Stomach (tissue), 9 donors: ENCODE results near the gene MPP3. TPM values are rescaled to one million over a fixed set of nuclear protein-coding genes. Genes with fewer than 3 reads are reported as not detected.

Experiments used
- DNase-seq, 2 donors: peaks; one replicate each; pipeline versions ENCODE4 v3.0.0 to v3.0.0-alpha.2; 2013 to 2019
- H3K27ac ChIP-seq, 5 donors: fragments of 200-600 bp in 4 of 5; sonication (generic) in 4 of 5; one replicate each; pipeline ENCODE4 v1.5.1; 2013 to 2019; ENCODE audit warnings: mild to moderate bottlenecking in 1 of 5, moderate library complexity in 1 of 5
- H3K27me3 ChIP-seq, 3 donors: fragments of 200-600 bp; sonication (generic); one replicate each; pipeline ENCODE4 v1.5.1; 2017 to 2019; ENCODE audit warnings: mixed run types in 1 of 3
- H3K36me3 ChIP-seq, 4 donors: fragments of 200-600 bp; sonication (generic); 1 replicate in 3 of 4; 2 replicates in 1 of 4; pipeline ENCODE4 v1.5.1; 2016 to 2019
- H3K4me1 ChIP-seq, 4 donors: fragments of 200-600 bp; sonication (generic); one replicate each; pipeline ENCODE4 v1.5.1; 2016 to 2019
- H3K4me3 ChIP-seq, 4 donors: fragments of 200-600 bp; sonication (generic) in 3 of 4; one replicate each; pipeline ENCODE4 v1.5.1; 2016 to 2019; ENCODE audit warnings: mild to moderate bottlenecking in 1 of 4
- H3K9me3 ChIP-seq, 4 donors: fragments of 200-600 bp; sonication (generic); one replicate each; pipeline ENCODE4 v1.5.1; 2016 to 2019
- CTCF ChIP-seq, 7 experiments: fragments of 450-650 bp in 4 of 7; fragments of 200-600 bp in 3 of 7; sonication (generic) in 3 of 7; IDR thresholded peaks; one replicate each; pipeline ENCODE4 v1.5.1; 2016 to 2019; ENCODE audit warnings: antibody characterized with exemption in 7 of 7, control low read depth in 2 of 7, mild to moderate bottlenecking in 1 of 7
- EP300 ChIP-seq: sonication (generic); formaldehyde crosslinking; IDR thresholded peaks from one replicate; pipeline ENCODE4 v1.6.1; 2017; ENCODE audit warnings: antibody characterized with exemption
- POLR2A ChIP-seq, 4 donors: fragments of 450-650 bp; IDR thresholded peaks; one replicate each; pipeline ENCODE4 v1.6.1; 2016; ENCODE audit warnings: antibody characterized with exemption in 4 of 4, control low read depth in 2 of 4, mild to moderate bottlenecking in 1 of 4, moderate library complexity in 1 of 4
- POLR2AphosphoS5 ChIP-seq, 3 donors: sonication (generic); formaldehyde crosslinking; IDR thresholded peaks; one replicate each; pipeline ENCODE4 v1.6.1; 2016; ENCODE audit warnings: antibody characterized with exemption in 3 of 3
- WGBS, 5 donors: extraction: QIAGEN DNeasy Blood & Tissue Kit in 3 of 5; methylation state at CpG; one replicate each; pipeline versions ENCODE4 v1.1.5 to v1.1.7; 2013 to 2018; 5-methylcytosine and 5-hydroxymethylcytosine counted together
- intact Hi-C: fragments of 100-400 bp; cut with DNase I; formaldehyde crosslinking; loops from one replicate; pipeline ENCODE4 v1.15.1; 2023; ENCODE audit warnings: low total_unique reads
- polyA plus RNA-seq, 3 donors: library from polyadenylated mRNA; stranded (reverse); fragments of 200-250 nt; gene quantifications; one replicate each; pipeline ENCODE4 v1.2.3, GENCODE V29; 2013
- total RNA-seq, 5 donors: library from RNA; depleted of rRNA; stranded (reverse); fragments of >200 nt; gene quantifications; one replicate each; pipeline versions ENCODE4 v1.1.0 to v1.2.3, GENCODE V29; 2014 to 2016
- donor health status: healthy with polysubstance abuse.
- donor health status: Bipolar disorder and iron deficiency.
- donor health status: healthy.

The MPP3 gene
- total and polyA plus RNA-seq, 8 donors, result 0.31 to 22.8 (median 10.6) TPM

- intact Hi-C loops, result no loop called here
- TF ChIP-seq CTCF (IDR thresholded peaks at IDR 0.05) (no peak), POLR2A (IDR thresholded peaks at IDR 0.05) (no peak), EP300 (no peak), POLR2AphosphoS5 (IDR thresholded peaks at IDR 0.05) (no peak)
- Histone ChIP-seq H3K4me1 (peaks cover 0 to 30% (median 5%) of the 10 kb centered on the region in 4 donors), H3K27me3 (no peaks in the 10 kb centered on the region), H3K9me3 (no peaks in the 10 kb centered on the region), H3K36me3 (peaks cover 0 to 48% (median 24%) of the 10 kb centered on the region in 4 donors), H3K27ac (no peak overlapping the region), H3K4me3 (no peak overlapping the region)
- WGBS, 5 donors, result 92 to 98% (median 95%) methylated on average over 4 to 10 of the region's 10 CpGs
- DNase-seq, result no peak
These were observed 44.7 kb upstream of the MPP3 start for GRCh38 chr17:43877451-43878155.

GRCh38 chr17:43877031-43877430 is 44.1 kb upstream of the MPP3 start:
- 59 to 88% (median 87%) methylated on average over 4 to 7 of the region's 7 CpGs for WGBS, 5 donors

GRCh38 chr17:43875476-43876147 is 42.7 kb upstream of the MPP3 start:
- no peak for TF ChIP-seq POLR2A (IDR thresholded peaks at IDR 0.05)
- TF ChIP-seq POLR2AphosphoS5 (IDR thresholded peaks at IDR 0.05), result no peak
- TF ChIP-seq EP300, result no peak
- TF ChIP-seq CTCF (IDR thresholded peaks at IDR 0.05), result no peak
- no peaks in the 10 kb centered on the region for H3K9me3 ChIP-seq
- peaks cover 0 to 29% (median 9%) of the 10 kb centered on the region in 4 donors for H3K36me3 ChIP-seq
- peaks cover 0 to 30% (median 6%) of the 10 kb centered on the region in 4 donors for H3K4me1 ChIP-seq
- H3K27ac ChIP-seq, result no peak overlapping the region
- intact Hi-C loops, result no loop called here
- peaks cover 0 to 2% (median 0%) of the 10 kb centered on the region in 3 donors for H3K27me3 ChIP-seq
- DNase-seq, result no peak
- H3K4me3 ChIP-seq, result no peak overlapping the region
- 81 to 93% (median 85%) methylated on average over 3 of the region's 3 CpGs for WGBS, 5 donors

More at GRCh38 chr17:43877031-43877430, 44.1 kb upstream of the MPP3 start:
- Histone ChIP-seq H3K36me3 (peaks cover 0 to 43% (median 20%) of the 10 kb centered on the region in 4 donors), H3K4me3 (no peak overlapping the region), H3K9me3 (no peaks in the 10 kb centered on the region), H3K27ac (no peak overlapping the region), H3K27me3 (no peaks in the 10 kb centered on the region), H3K4me1 (peaks cover 0 to 30% (median 6%) of the 10 kb centered on the region in 4 donors)
- no peak for DNase-seq
- TF ChIP-seq POLR2AphosphoS5 (IDR thresholded peaks at IDR 0.05) (no peak), CTCF (IDR thresholded peaks at IDR 0.05) (no peak), POLR2A (IDR thresholded peaks at IDR 0.05) (no peak)
- intact Hi-C loops, result no loop called here

GRCh38 chr17:43874293-43874692 is 41.3 kb upstream of the MPP3 start:
- intact Hi-C loops, result no loop called here
- H3K27ac ChIP-seq, result peak overlapping the region in 1 of 5 donors; percentile 25
- no peaks in the 10 kb centered on the region for H3K9me3 ChIP-seq
- H3K4me1 ChIP-seq, result peaks cover 0 to 26% (median 6%) of the 10 kb centered on the region in 4 donors
- peak; percentile 65 to 77 for DNase-seq
- H3K27me3 ChIP-seq, result peaks cover 0 to 8% (median 0%) of the 10 kb centered on the region in 3 donors
- H3K36me3 ChIP-seq, result peaks cover 0 to 23% (median 6%) of the 10 kb centered on the region in 4 donors
- no peak overlapping the region for H3K4me3 ChIP-seq
- 31 to 53% (median 38%) methylated on average over 3 of the region's 3 CpGs for WGBS, 5 donors
- TF ChIP-seq POLR2AphosphoS5 (IDR thresholded peaks at IDR 0.05) (peak in 1 of 3 donors; percentile 45), CTCF (IDR thresholded peaks at IDR 0.05) (no peak), POLR2A (IDR thresholded peaks at IDR 0.05) (no peak), EP300 (no peak)
